A673 (cell line): Measurements from ENCODE around the gene CHMP6. TPM values are rescaled to one million over a fixed set of nuclear protein-coding genes. Genes with fewer than 3 reads are reported as not detected.

Experiments
- BruUV-seq: library from RNA; stranded (reverse); fragments of 400-500 nt; replicated peaks from 2 replicates; lab custom pipeline; 2021; lab: Mats Ljungman, UMichigan
- CTCF ChIA-PET: fragments of 300-600 bp; sonication (Branson Sonifier 250); formaldehyde crosslinking; loops from one replicate; lab custom pipeline; 2022; ENCODE audit warnings: antibody characterized with exemption; lab: Charles Lee
- POLR2A ChIA-PET: fragments of 300-600 bp; sonication (Branson Sonifier 250); formaldehyde crosslinking; loops from one replicate; lab custom pipeline; 2022; ENCODE audit warnings: antibody characterized with exemption; ENCODE audit not compliant: low non-redundant PET; lab: Charles Lee
- DNase-seq: peaks from one replicate; pipeline ENCODE4 v3.0.0-alpha.2; 2015; ENCODE audit warnings: low spot score
- H3K27ac ChIP-seq: fragments of 200-600 bp; sonication (generic); 2 replicates; pipeline ENCODE4 v1.5.1; 2016; ENCODE audit warnings: mixed run types, low read depth, mild to moderate bottlenecking, mixed read lengths, antibody characterized with exemption, low read length; ENCODE audit not compliant: poor library complexity, severe bottlenecking
- H3K27me3 ChIP-seq: fragments of 200-600 bp; sonication (generic); replicated peaks from 2 replicates; pipeline ENCODE4 v1.6.1; 2017; ENCODE audit warnings: mixed run types, low read depth, mild to moderate bottlenecking, mixed read lengths, antibody characterized with exemption, low read length; ENCODE audit not compliant: insufficient read depth, poor library complexity
- H3K36me3 ChIP-seq: fragments of 200-600 bp; sonication (generic); 2 replicates; pipeline ENCODE4 v1.6.1; 2016; ENCODE audit warnings: mixed run types, mild to moderate bottlenecking, mixed read lengths, antibody characterized with exemption, low read length; ENCODE audit not compliant: insufficient read depth, poor library complexity, severe bottlenecking
- H3K4me1 ChIP-seq: fragments of 200-600 bp; sonication (generic); 2 replicates; pipeline ENCODE4 v1.6.1; 2017; ENCODE audit warnings: mixed run types, mild to moderate bottlenecking, mixed read lengths, antibody characterized with exemption, low read length; ENCODE audit not compliant: insufficient read depth, poor library complexity, severe bottlenecking
- H3K4me3 ChIP-seq: fragments of 200-600 bp; sonication (generic); 2 replicates; pipeline ENCODE4 v1.5.1; 2016; ENCODE audit warnings: low read depth, mixed run types, mild to moderate bottlenecking, mixed read lengths, low read length; ENCODE audit not compliant: poor library complexity, severe bottlenecking
- H3K9me3 ChIP-seq: fragments of 200-600 bp; sonication (generic); 2 replicates; pipeline ENCODE4 v1.6.1; 2016; ENCODE audit warnings: mixed run types, low read depth, mild to moderate bottlenecking, mixed read lengths, antibody characterized with exemption, low read length; ENCODE audit not compliant: poor library complexity, severe bottlenecking
- EZH2 ChIP-seq: fragments of 200-600 bp; sonication (generic); IDR thresholded peaks from 2 replicates; pipeline ENCODE4 v1.6.1; 2017; ENCODE audit warnings: borderline replicate concordance, low read depth, mild to moderate bottlenecking, mixed read lengths, antibody characterized with exemption, low read length; ENCODE audit not compliant: poor library complexity, severe bottlenecking
- intact Hi-C: fragments of 100-400 bp; cut with micrococcal nuclease; formaldehyde crosslinking; loops from one replicate; pipeline ENCODE4 v1.10.0; 2022; ENCODE audit not compliant: unreplicated experiment
- total RNA-seq: library from RNA; stranded (reverse); gene quantifications from 2 replicates; pipeline ENCODE4 v1.2.3, GENCODE V29; 2021
- TF ChIP-seq, protein P1 (sequence below): fragments of 300-800, 200-600 bp; sonication (generic); conservative IDR thresholded peaks from 2 replicates; pipeline ENCODE4 v1.5.1; 2017; ENCODE audit warnings: low read depth, mild to moderate bottlenecking, antibody characterized with exemption, low read length, moderate library complexity, mixed read lengths

The CHMP6 gene
- total RNA-seq, 1 experiment from 2014 or later, result 18.7 TPM

DNA sequence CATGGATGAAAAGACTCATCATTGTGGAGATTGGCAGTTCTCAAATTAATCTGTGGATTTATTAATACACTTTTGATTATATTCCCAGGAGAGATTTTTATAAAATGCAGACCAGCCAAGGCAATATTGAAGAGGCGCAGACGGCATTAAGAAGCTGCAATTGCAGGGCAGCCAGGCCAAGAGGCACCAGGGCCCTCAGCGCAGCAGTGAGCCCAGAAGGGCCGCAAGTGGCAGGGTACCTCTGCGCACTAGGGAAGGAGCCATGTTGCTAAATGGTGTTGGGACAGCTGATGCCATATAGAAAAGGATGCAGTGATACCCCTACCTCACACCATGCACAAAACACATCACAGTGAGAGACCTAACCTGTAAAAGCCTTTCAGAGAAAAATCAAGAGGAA is 36.6 kb upstream of the CHMP6 start:
- BruUV-seq, result no TSS peak
- no peak for DNase-seq

GRCh38 chr17:80955671-80956280 is 35.9 kb upstream of the CHMP6 start:
- intact Hi-C loops, result no loop called here
- no peaks in the 10 kb centered on the region for H3K27me3 ChIP-seq
- POLR2A ChIA-PET, result no interaction called here
- BruUV-seq, result no TSS peak
- H3K36me3 ChIP-seq, result no peaks in the 10 kb centered on the region
- no peaks in the 10 kb centered on the region for H3K9me3 ChIP-seq
- no peaks in the 10 kb centered on the region for H3K4me1 ChIP-seq
- CTCF ChIA-PET, result no interaction called here
- no peak overlapping the region for H3K27ac ChIP-seq
- TF ChIP-seq, protein P1, sequence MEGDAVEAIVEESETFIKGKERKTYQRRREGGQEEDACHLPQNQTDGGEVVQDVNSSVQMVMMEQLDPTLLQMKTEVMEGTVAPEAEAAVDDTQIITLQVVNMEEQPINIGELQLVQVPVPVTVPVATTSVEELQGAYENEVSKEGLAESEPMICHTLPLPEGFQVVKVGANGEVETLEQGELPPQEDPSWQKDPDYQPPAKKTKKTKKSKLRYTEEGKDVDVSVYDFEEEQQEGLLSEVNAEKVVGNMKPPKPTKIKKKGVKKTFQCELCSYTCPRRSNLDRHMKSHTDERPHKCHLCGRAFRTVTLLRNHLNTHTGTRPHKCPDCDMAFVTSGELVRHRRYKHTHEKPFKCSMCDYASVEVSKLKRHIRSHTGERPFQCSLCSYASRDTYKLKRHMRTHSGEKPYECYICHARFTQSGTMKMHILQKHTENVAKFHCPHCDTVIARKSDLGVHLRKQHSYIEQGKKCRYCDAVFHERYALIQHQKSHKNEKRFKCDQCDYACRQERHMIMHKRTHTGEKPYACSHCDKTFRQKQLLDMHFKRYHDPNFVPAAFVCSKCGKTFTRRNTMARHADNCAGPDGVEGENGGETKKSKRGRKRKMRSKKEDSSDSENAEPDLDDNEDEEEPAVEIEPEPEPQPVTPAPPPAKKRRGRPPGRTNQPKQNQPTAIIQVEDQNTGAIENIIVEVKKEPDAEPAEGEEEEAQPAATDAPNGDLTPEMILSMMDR, result 0 out of 2 replicates have a peak, but pooled peaks have one; percentile 17
- TF ChIP-seq EZH2, result no peak
- H3K4me3 ChIP-seq, result no peak overlapping the region
- no peak for DNase-seq

More for the DNA sequence above, 36.6 kb upstream of the CHMP6 start:
- no peaks in the 10 kb centered on the region for H3K4me1 ChIP-seq
- H3K36me3 ChIP-seq, result no peaks in the 10 kb centered on the region
- no peaks in the 10 kb centered on the region for H3K27me3 ChIP-seq
- ChIA-PET POLR2A (no interaction called here), CTCF (no interaction called here)
- intact Hi-C loops, result no loop called here
- no peaks in the 10 kb centered on the region for H3K9me3 ChIP-seq
- H3K27ac ChIP-seq, result no peak overlapping the region
- H3K4me3 ChIP-seq, result no peak overlapping the region
- TF ChIP-seq EZH2, result no peak
- TF ChIP-seq, protein P1, result no peak

- no peak for DNase-seq
- BruUV-seq, result no TSS peak
- no peaks in the 10 kb centered on the region for H3K36me3 ChIP-seq
- no peak overlapping the region for H3K27ac ChIP-seq
- intact Hi-C loops, result no loop called here
- H3K9me3 ChIP-seq, result no peaks in the 10 kb centered on the region
- ChIA-PET POLR2A (no interaction called here), CTCF (no interaction called here)
- no peak for TF ChIP-seq EZH2
- TF ChIP-seq, protein P1, result no peak
- no peaks in the 10 kb centered on the region for H3K4me1 ChIP-seq
- H3K27me3 ChIP-seq, result no peaks in the 10 kb centered on the region
- H3K4me3 ChIP-seq, result no peak overlapping the region
Observed at GRCh38 chr17:80956321-80957190, 35.1 kb upstream of the CHMP6 start.
